Measurements from ENCODE around the gene VEPH1. TPM values are rescaled to one million over a fixed set of nuclear protein-coding genes. Genes with fewer than 3 reads are reported as not detected.
A peak's percentile ranks its signal among the peaks of the same experiment; 100 is the strongest.

The VEPH1 gene
- total RNA-seq, 1 experiment from 2014 or later, result not detected

GRCh38 chr3:157477441-157477840, 25.8 kb downstream of the VEPH1 start:
- no peak for DNase-seq (ENCODE audit: low spot score)

GRCh38 chr3:157475921-157476414, 27.2 kb downstream of the VEPH1 start:
- no peak for DNase-seq (ENCODE audit: low spot score)

GRCh38 chr3:157472648-157473047, 30.6 kb downstream of the VEPH1 start:
- no peak for DNase-seq (ENCODE audit: low spot score)

GRCh38 chr3:157471064-157471463, 32.2 kb downstream of the VEPH1 start:
- DNase-seq (ENCODE audit: low spot score), result no peak

GRCh38 chr3:157469561-157470294, 33.5 kb downstream of the VEPH1 start:
- DNase-seq (ENCODE audit: low spot score), result no peak

GRCh38 chr3:157467200-157467599, 36.0 kb downstream of the VEPH1 start:
- no peak for DNase-seq (ENCODE audit: low spot score)

GRCh38 chr3:157465741-157466140, 37.5 kb downstream of the VEPH1 start:
- no peak for DNase-seq (ENCODE audit: low spot score)

GRCh38 chr3:157464321-157464720, 38.9 kb downstream of the VEPH1 start:
- no peak for DNase-seq (ENCODE audit: low spot score)

- DNase-seq (ENCODE audit: low spot score), result no peak
These were observed 39.4 kb downstream of the VEPH1 start for GRCh38 chr3:157463816-157464215.

GRCh38 chr3:157460253-157460652, 43.0 kb downstream of the VEPH1 start:
- no peak for DNase-seq (ENCODE audit: low spot score)

- no peak for DNase-seq (ENCODE audit: low spot score)
These were observed 43.5 kb downstream of the VEPH1 start for GRCh38 chr3:157459706-157460105.

- DNase-seq (ENCODE audit: low spot score), result no peak
These were observed 49.4 kb downstream of the VEPH1 start for GRCh38 chr3:157453824-157454223.

GRCh38 chr3:157452097-157452496, 51.1 kb downstream of the VEPH1 start:
- DNase-seq (ENCODE audit: low spot score), result no peak

GRCh38 chr3:157447026-157447694, 56.1 kb downstream of the VEPH1 start:
- peak; percentile 6 for DNase-seq (ENCODE audit: low spot score)

- no peak for DNase-seq (ENCODE audit: low spot score)
These were observed 57.4 kb downstream of the VEPH1 start for GRCh38 chr3:157445857-157446256.

- DNase-seq (ENCODE audit: low spot score), result no peak
These were observed 58.4 kb downstream of the VEPH1 start for GRCh38 chr3:157444797-157445184.

GRCh38 chr3:157443905-157444796, 59.1 kb downstream of the VEPH1 start:
- DNase-seq (ENCODE audit: low spot score), result no peak

GRCh38 chr3:157442729-157443128, 60.5 kb downstream of the VEPH1 start:
- DNase-seq (ENCODE audit: low spot score), result no peak

GRCh38 chr3:157441102-157441624, 62.1 kb downstream of the VEPH1 start:
- no peak for DNase-seq (ENCODE audit: low spot score)

- DNase-seq (ENCODE audit: low spot score), result no peak
These were observed 65.0 kb downstream of the VEPH1 start for GRCh38 chr3:157438194-157438730.

GRCh38 chr3:157436583-157437291, 66.5 kb downstream of the VEPH1 start, which contains the start of gene PTX3:
PTX3 (plus strand) TSS chr3:157436850; CDS start chr3:157436934, 84 bp downstream.
- DNase-seq (ENCODE audit: low spot score), result no peak
